ENCODE results near the gene ACVRL1.

GRCh38 chr12:51942056-51942455, 34.8 kb downstream of the ACVRL1 start:
- TF ChIP-seq, protein P1, sequence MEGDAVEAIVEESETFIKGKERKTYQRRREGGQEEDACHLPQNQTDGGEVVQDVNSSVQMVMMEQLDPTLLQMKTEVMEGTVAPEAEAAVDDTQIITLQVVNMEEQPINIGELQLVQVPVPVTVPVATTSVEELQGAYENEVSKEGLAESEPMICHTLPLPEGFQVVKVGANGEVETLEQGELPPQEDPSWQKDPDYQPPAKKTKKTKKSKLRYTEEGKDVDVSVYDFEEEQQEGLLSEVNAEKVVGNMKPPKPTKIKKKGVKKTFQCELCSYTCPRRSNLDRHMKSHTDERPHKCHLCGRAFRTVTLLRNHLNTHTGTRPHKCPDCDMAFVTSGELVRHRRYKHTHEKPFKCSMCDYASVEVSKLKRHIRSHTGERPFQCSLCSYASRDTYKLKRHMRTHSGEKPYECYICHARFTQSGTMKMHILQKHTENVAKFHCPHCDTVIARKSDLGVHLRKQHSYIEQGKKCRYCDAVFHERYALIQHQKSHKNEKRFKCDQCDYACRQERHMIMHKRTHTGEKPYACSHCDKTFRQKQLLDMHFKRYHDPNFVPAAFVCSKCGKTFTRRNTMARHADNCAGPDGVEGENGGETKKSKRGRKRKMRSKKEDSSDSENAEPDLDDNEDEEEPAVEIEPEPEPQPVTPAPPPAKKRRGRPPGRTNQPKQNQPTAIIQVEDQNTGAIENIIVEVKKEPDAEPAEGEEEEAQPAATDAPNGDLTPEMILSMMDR (IDR thresholded peaks at IDR 0.05; ENCODE audit: low read depth, low read length, poor library complexity, severe bottlenecking) = no peak
- TF ChIP-seq EZH2phosphoT487 (IDR thresholded peaks at IDR 0.05; ENCODE audit: borderline replicate concordance, low read length) = no peak
